DLD1 (cell line): Measurements from ENCODE around the gene TIMM10.

ENCODE experiments used
- in situ Hi-C: cut with HindIII; loops from 2 replicates; pipeline ENCODE4 v1.10.0; 2017; ENCODE audit warnings: low sequenced_read_pairs

TIMM10 gene

GRCh38 chr11:57543593-57543992, 13.0 kb upstream of the TIMM10 start:
- in situ Hi-C loops: no loop called here

- in situ Hi-C loops: no loop called here
Measured at GRCh38 chr11:57542582-57542981, 12.0 kb upstream of the TIMM10 start.

- in situ Hi-C loops: no loop called here
Measured at GRCh38 chr11:57541169-57541568, 10.6 kb upstream of the TIMM10 start.

- in situ Hi-C loops: loop anchor here (10.0 kb wide), 1 partner anchor 95 kb away; no protein-coding TSS in a partner anchor
Measured at GRCh38 chr11:57539342-57539741, 8.8 kb upstream of the TIMM10 start.

- in situ Hi-C loops: loop anchor here (10.0 kb wide), 1 partner anchor 98 kb away; no protein-coding TSS in a partner anchor
Measured at GRCh38 chr11:57536947-57537619, 6.5 kb upstream of the TIMM10 start, which contains the start of gene SMTNL1. SMTNL1 (plus strand) TSS chr11:57537595; CDS start chr11:57542643, 5,048 bp downstream.

- in situ Hi-C loops: loop anchor here (10.0 kb wide), 1 partner anchor 100 kb away; no protein-coding TSS in a partner anchor
Measured at GRCh38 chr11:57534449-57534848, 3.9 kb upstream of the TIMM10 start.

- in situ Hi-C loops: loop anchor here (10.0 kb wide), 1 partner anchor 105 kb away; no protein-coding TSS in a partner anchor
Measured at GRCh38 chr11:57530215-57530595, 349 bp downstream of the TIMM10 start.

- in situ Hi-C loops: no loop called here
Measured at GRCh38 chr11:57529012-57529411, 1.5 kb downstream of the TIMM10 start.

- in situ Hi-C loops: no loop called here
Measured at GRCh38 chr11:57527056-57527631, 3.4 kb downstream of the TIMM10 start.

GRCh38 chr11:57523419-57523818, 7.1 kb downstream of the TIMM10 start:
- in situ Hi-C loops: no loop called here

- in situ Hi-C loops: no loop called here
Measured at GRCh38 chr11:57521116-57521515, 9.4 kb downstream of the TIMM10 start.

GRCh38 chr11:57516061-57516443, 14.5 kb downstream of the TIMM10 start:
- in situ Hi-C loops: no loop called here

GRCh38 chr11:57515332-57516060, 15.1 kb downstream of the TIMM10 start, which contains the start of gene SLC43A1:
SLC43A1 (minus strand) TSS chr11:57515702; CDS start chr11:57514111, 1,591 bp downstream.
- in situ Hi-C loops: no loop called here

- in situ Hi-C loops: no loop called here
Measured at GRCh38 chr11:57514538-57515331, 15.8 kb downstream of the TIMM10 start.

GRCh38 chr11:57513911-57514537, 16.5 kb downstream of the TIMM10 start:
- in situ Hi-C loops: no loop called here

- in situ Hi-C loops: no loop called here
Measured at GRCh38 chr11:57513452-57513795, 17.1 kb downstream of the TIMM10 start.

GRCh38 chr11:57512646-57513451, 17.7 kb downstream of the TIMM10 start:
- in situ Hi-C loops: no loop called here

- in situ Hi-C loops: no loop called here
Measured at GRCh38 chr11:57511741-57512430, 18.7 kb downstream of the TIMM10 start.
